Endodermal cell (in vitro differentiated cells): Measurements from ENCODE around the gene OPRL1. TPM values are rescaled to one million over a fixed set of nuclear protein-coding genes. Genes with fewer than 3 reads are reported as not detected.

ENCODE experiments used
- DNase-seq: peaks from one replicate; pipeline ENCODE4 v3.0.0-alpha.2; 2017
- H3K27ac ChIP-seq: 2 replicates; pipeline ENCODE4 v1.5.1; 2013; ENCODE audit warnings: mild to moderate bottlenecking, low read depth, low read length, moderate library complexity
- H3K27me3 ChIP-seq: 2 replicates; pipeline ENCODE4 v1.6.1; 2013; ENCODE audit warnings: mild to moderate bottlenecking, low read length, moderate library complexity; ENCODE audit not compliant: insufficient read depth, control insufficient read depth, poor library complexity, severe bottlenecking
- H3K36me3 ChIP-seq: 2 replicates; pipeline ENCODE4 v1.7.0; 2013; ENCODE audit warnings: mild to moderate bottlenecking, low read length, moderate library complexity; ENCODE audit not compliant: control insufficient read depth, insufficient read depth
- H3K4me1 ChIP-seq: one replicate; pipeline ENCODE4 v1.7.0; 2013; ENCODE audit warnings: low read length; ENCODE audit not compliant: control insufficient read depth, insufficient read depth
- H3K4me3 ChIP-seq: 2 replicates; pipeline ENCODE4 v1.5.1; 2013; ENCODE audit warnings: mild to moderate bottlenecking, low read length, moderate library complexity
- H3K9ac ChIP-seq: 2 replicates; pipeline ENCODE4 v1.6.1; 2013; ENCODE audit warnings: mild to moderate bottlenecking, low read length, moderate library complexity; ENCODE audit not compliant: poor library complexity, severe bottlenecking; ENCODE audit errors: extremely low read depth
- H3K9me3 ChIP-seq: 2 replicates; pipeline ENCODE4 v1.6.1; 2013; ENCODE audit warnings: mild to moderate bottlenecking, low read length, moderate library complexity; ENCODE audit not compliant: control insufficient read depth
- H3K27ac Mint-ChIP-seq: 2 replicates; pipeline ENCODE4 v1.8.0; 2020; ENCODE audit warnings: mixed read lengths
- H3K27me3 Mint-ChIP-seq: 2 replicates; pipeline ENCODE4 v1.8.0; 2021; ENCODE audit warnings: mild to moderate bottlenecking, mixed read lengths; ENCODE audit not compliant: insufficient read depth
- H3K36me3 Mint-ChIP-seq: 2 replicates; pipeline ENCODE4 v1.8.0; 2020; ENCODE audit warnings: low read depth, mixed read lengths
- H3K4me1 Mint-ChIP-seq: 2 replicates; pipeline ENCODE4 v1.8.0; 2020; ENCODE audit warnings: mixed read lengths
- H3K4me3 Mint-ChIP-seq: 2 replicates; pipeline ENCODE4 v1.8.0; 2020; ENCODE audit warnings: mild to moderate bottlenecking, moderate library complexity, mixed read lengths
- H3K9me3 Mint-ChIP-seq: 2 replicates; pipeline ENCODE4 v1.8.0; 2020; ENCODE audit warnings: mild to moderate bottlenecking, mixed read lengths
- CTCF ChIP-seq: fragments of 200-600 bp; sonication (generic); conservative IDR thresholded peaks from 2 replicates; pipeline ENCODE4 v1.5.0; 2021; ENCODE audit warnings: antibody characterized with exemption, mild to moderate bottlenecking
- WGBS, 2 experiments: methylation state at CpG; one replicate each; pipeline versions ENCODE4 v1.1.5 to v1.1.7; 2013; ENCODE audit warnings: missing lambda C conversion rate in 2 of 2, mixed read lengths in 1 of 2; ENCODE audit not compliant: insufficient coverage in 1 of 2, insufficient read length in 1 of 2; 5-methylcytosine and 5-hydroxymethylcytosine counted together
- total RNA-seq, 2 donors: library from RNA; stranded (reverse); fragmentation: NEBNext Ultra II Directional in 1 of 2; extraction: Animal tissue kit (Norgen Biotek cat#: 25700) in 1 of 2; gene quantifications; 2 replicates in 1 of 2; 3 replicates in 1 of 2; pipeline ENCODE4 v1.2.1, GENCODE V29; 2021

Gene OPRL1
- total RNA-seq, 2 donors from 2014 or later = 4.1 to 5.5 TPM

- no peak for DNase-seq
- Mint-ChIP-seq H3K4me3 (no peak overlapping the region), H3K4me1 (peaks cover 33% of the 10 kb centered on the region), H3K27ac (no peak overlapping the region), H3K27me3 (peaks cover 6% of the 10 kb centered on the region), H3K36me3 (peaks cover 46% of the 10 kb centered on the region), H3K9me3 (no peaks in the 10 kb centered on the region)
- H3K27ac ChIP-seq = no peak overlapping the region
- H3K27me3 ChIP-seq = peaks cover 1% of the 10 kb centered on the region
- no peaks in the 10 kb centered on the region for H3K9me3 ChIP-seq
- 93 to 97% methylated on average over 18 to 31 of the region's 31 CpGs for WGBS, 2 experiments
- H3K9ac ChIP-seq = no peak overlapping the region
- peaks cover 22% of the 10 kb centered on the region for H3K4me1 ChIP-seq
- peaks cover 28% of the 10 kb centered on the region for H3K36me3 ChIP-seq
- no peak overlapping the region for H3K4me3 ChIP-seq
- TF ChIP-seq CTCF = no peak
Observed at GRCh38 chr20:64032706-64033624, 46.9 kb upstream of the OPRL1 start.

- H3K9me3 ChIP-seq = no peaks in the 10 kb centered on the region
- H3K36me3 ChIP-seq = peaks cover 23% of the 10 kb centered on the region
- H3K4me1 Mint-ChIP-seq = peaks cover 33% of the 10 kb centered on the region
- H3K9ac ChIP-seq = no peak overlapping the region
- H3K4me3 Mint-ChIP-seq = no peak overlapping the region
- H3K36me3 Mint-ChIP-seq = peaks cover 41% of the 10 kb centered on the region
- no peak for DNase-seq
- H3K9me3 Mint-ChIP-seq = no peaks in the 10 kb centered on the region
- peaks cover 22% of the 10 kb centered on the region for H3K4me1 ChIP-seq
- peaks cover 10% of the 10 kb centered on the region for H3K27me3 ChIP-seq
- H3K27ac Mint-ChIP-seq = no peak overlapping the region
- H3K27me3 Mint-ChIP-seq = peaks cover 6% of the 10 kb centered on the region
- no peak overlapping the region for H3K4me3 ChIP-seq
- no peak overlapping the region for H3K27ac ChIP-seq
- WGBS, 2 experiments = 92 to 94% methylated on average over 5 to 11 of the region's 11 CpGs
- TF ChIP-seq CTCF = no peak
Observed at GRCh38 chr20:64033981-64034493, 45.8 kb upstream of the OPRL1 start.

GRCh38 chr20:64035066-64035932 lies 44.6 kb upstream of the OPRL1 start:
- no peaks in the 10 kb centered on the region for H3K9me3 Mint-ChIP-seq
- peak; percentile 66 for DNase-seq
- peaks cover 24% of the 10 kb centered on the region for H3K4me1 Mint-ChIP-seq
- Histone ChIP-seq H3K27ac (no peak overlapping the region), H3K4me3 (no peak overlapping the region), H3K4me1 (peaks cover 22% of the 10 kb centered on the region), H3K9ac (no peak overlapping the region), H3K27me3 (peaks cover 23% of the 10 kb centered on the region), H3K9me3 (no peaks in the 10 kb centered on the region), H3K36me3 (peaks cover 12% of the 10 kb centered on the region)
- H3K36me3 Mint-ChIP-seq = peaks cover 31% of the 10 kb centered on the region
- WGBS, 2 experiments = 86 to 93% methylated on average over 15 to 17 of the region's 17 CpGs
- H3K4me3 Mint-ChIP-seq = no peak overlapping the region
- no peak for TF ChIP-seq CTCF
- H3K27ac Mint-ChIP-seq = peak overlapping the region; percentile 78
- peaks cover 15% of the 10 kb centered on the region for H3K27me3 Mint-ChIP-seq
